Astrocyte of the hippocampus (primary cell): ENCODE measurements around the gene CXXC5.
A peak's percentile ranks its signal among the peaks of the same experiment; 100 is the strongest.

Source experiments
- DNase-seq: peaks from one replicate; pipeline ENCODE4 v3.0.0; 2011; ENCODE audit warnings: low read depth, low spot score

Gene CXXC5

DNA sequence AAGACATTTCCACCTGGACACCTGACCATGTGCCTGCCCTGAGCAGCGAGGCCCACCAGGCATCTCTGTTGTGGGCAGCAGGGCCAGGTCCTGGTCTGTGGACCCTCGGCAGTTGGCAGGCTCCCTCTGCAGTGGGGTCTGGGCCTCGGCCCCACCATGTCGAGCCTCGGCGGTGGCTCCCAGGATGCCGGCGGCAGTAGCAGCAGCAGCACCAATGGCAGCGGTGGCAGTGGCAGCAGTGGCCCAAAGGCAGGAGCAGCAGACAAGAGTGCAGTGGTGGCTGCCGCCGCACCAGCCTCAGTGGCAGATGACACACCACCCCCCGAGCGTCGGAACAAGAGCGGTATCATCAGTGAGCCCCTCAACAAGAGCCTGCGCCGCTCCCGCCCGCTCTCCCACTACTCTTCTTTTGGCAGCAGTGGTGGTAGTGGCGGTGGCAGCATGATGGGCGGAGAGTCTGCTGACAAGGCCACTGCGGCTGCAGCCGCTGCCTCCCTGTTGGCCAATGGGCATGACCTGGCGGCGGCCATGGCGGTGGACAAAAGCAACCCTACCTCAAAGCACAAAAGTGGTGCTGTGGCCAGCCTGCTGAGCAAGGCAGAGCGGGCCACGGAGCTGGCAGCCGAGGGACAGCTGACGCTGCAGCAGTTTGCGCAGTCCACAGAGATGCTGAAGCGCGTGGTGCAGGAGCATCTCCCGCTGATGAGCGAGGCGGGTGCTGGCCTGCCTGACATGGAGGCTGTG lies 32.4 kb downstream of the CXXC5 start:
- DNase-seq: no peak

GRCh38 chr5:139681112-139681458 lies 32.9 kb downstream of the CXXC5 start:
- no peak for DNase-seq

- DNase-seq: no peak
Measured at GRCh38 chr5:139681466-139681865, 33.3 kb downstream of the CXXC5 start.

- no peak for DNase-seq
Measured at GRCh38 chr5:139682016-139682975, 34.1 kb downstream of the CXXC5 start.

DNA sequence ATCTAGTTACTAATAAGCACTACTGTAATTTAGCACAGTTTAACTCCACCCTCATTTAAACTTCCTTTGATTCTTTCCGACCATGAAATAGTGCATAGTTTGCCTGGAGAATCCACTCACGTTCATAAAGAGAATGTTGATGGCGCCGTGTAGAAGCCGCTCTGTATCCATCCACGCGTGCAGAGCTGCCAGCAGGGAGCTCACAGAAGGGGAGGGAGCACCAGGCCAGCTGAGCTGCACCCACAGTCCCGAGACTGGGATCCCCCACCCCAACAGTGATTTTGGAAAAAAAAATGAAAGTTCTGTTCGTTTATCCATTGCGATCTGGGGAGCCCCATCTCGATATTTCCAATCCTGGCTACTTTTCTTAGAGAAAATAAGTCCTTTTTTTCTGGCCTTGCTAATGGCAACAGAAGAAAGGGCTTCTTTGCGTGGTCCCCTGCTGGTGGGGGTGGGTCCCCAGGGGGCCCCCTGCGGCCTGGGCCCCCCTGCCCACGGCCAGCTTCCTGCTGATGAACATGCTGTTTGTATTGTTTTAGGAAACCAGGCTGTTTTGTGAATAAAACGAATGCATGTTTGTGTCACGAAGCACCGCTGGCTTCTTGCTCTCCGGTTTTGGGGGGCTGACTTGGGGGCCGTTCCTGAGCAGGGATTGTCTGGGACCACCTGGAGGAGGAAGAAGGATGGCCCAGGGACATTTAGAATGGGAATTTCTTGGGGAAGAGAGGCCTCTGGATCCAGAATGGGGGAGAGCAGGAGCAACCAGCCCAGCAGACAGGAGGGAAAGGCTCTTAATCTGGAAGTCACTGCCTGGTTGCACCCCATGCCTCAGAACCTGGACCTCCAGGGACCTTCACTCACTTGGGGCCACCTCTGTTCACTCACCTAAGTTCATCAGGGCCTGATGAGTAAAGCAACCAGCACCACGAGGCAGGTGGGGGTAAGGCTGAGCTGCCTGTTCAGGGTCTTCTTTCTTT lies 35.4 kb downstream of the CXXC5 start:
- no peak for DNase-seq

DNA sequence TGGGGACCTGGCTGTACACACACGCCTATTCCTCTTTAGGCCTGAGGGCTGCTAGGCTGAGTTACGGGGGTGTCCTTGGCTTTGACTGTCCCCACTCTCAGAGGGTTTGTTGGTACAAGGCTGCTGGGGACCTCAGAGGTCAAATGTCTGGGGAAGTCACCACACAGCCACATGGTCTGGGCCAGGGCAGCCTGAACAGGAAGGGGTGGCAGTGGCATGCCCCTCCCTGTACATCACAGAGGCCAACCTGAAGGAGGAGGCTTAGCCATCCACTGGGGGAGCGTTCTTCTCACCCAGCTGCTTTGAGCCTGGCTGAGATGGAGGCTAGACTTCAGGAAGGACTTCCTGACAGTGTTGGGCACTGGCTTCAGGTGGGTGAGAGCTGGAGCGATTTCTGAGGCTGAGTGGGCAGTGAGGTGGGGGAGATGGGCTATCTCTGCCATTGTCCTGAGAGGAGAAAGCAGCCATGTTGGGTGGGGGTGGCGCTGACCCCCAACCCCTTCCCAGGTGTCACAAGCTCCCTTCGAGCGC lies 36.3 kb downstream of the CXXC5 start:
- DNase-seq: no peak

DNA sequence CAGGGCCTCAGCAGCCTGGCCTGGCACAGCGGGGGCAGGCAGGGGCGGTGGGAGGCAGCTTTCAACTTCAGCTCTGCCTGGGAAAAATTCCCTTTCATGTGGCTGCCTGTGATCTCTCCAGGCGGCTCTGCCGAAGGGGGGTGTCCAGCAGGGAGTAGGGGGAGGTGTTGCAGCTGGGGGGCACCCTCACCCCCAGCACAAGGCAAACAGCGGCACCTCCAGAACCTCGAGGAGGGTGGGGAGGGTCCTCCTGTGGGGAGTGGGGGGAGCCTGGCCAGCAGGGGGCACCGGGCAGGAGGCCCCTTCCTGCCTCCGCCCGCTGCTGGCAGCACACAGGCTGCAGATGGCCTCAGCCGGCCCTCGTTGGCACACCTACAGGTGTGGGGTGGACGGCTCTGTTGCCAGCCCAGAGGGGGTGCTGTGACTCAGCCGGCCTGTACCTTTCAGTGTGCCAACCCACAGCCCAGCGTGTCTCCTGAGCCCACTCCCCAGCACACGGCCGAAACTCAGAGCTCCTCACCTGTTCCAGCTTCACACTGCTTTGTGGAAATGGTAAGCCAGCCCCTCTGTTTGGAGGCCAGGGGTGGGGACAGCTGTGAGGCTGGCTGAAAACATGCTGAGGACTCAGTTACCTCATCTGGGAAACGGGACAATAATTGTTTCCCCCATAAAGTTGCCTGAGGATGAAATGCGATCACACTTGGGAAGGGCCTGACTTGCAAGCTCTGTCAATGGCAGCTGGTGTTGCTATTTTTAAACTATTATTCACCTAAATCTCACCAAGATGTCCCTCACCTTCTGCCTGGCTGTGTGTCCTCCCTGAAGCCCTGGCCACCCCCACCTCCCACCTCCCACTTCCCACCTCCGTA lies 37.0 kb downstream of the CXXC5 start:
- DNase-seq: peak; percentile 72

- no peak for DNase-seq
Measured at GRCh38 chr5:139685886-139686285, 37.7 kb downstream of the CXXC5 start.

- DNase-seq: no peak
Measured at GRCh38 chr5:139686356-139686705, 38.2 kb downstream of the CXXC5 start.

GRCh38 chr5:139686706-139687441 lies 38.7 kb downstream of the CXXC5 start:
- no peak for DNase-seq

DNA sequence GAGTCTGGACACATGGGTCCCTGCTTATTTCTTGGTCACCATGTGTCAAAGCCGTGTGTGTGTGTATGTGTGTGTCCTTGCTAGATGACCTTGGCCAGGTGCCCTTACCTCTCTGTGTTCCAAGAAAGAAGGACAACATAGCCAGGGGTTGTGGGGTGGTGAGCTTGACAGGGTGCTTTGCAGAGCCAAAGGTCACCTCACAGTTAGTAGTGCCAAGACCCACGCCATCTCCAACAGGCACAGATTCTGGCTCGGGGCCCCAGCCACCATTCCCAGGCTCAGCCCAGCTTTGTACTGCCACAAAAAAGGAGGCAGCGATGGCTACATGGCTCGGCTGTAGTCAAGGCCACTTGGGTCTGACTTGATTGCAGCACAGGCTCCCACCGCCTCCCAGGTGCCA lies 39.5 kb downstream of the CXXC5 start:
- DNase-seq: no peak

- DNase-seq: no peak
Measured at GRCh38 chr5:139688088-139688702, 40.0 kb downstream of the CXXC5 start.

GRCh38 chr5:139688751-139689372 lies 40.7 kb downstream of the CXXC5 start:
- peak; percentile 39 for DNase-seq

GRCh38 chr5:139689631-139690063 lies 41.5 kb downstream of the CXXC5 start:
- DNase-seq: peak; percentile 47

GRCh38 chr5:139690064-139690802 lies 42.1 kb downstream of the CXXC5 start:
- peak; percentile 89 for DNase-seq

DNA sequence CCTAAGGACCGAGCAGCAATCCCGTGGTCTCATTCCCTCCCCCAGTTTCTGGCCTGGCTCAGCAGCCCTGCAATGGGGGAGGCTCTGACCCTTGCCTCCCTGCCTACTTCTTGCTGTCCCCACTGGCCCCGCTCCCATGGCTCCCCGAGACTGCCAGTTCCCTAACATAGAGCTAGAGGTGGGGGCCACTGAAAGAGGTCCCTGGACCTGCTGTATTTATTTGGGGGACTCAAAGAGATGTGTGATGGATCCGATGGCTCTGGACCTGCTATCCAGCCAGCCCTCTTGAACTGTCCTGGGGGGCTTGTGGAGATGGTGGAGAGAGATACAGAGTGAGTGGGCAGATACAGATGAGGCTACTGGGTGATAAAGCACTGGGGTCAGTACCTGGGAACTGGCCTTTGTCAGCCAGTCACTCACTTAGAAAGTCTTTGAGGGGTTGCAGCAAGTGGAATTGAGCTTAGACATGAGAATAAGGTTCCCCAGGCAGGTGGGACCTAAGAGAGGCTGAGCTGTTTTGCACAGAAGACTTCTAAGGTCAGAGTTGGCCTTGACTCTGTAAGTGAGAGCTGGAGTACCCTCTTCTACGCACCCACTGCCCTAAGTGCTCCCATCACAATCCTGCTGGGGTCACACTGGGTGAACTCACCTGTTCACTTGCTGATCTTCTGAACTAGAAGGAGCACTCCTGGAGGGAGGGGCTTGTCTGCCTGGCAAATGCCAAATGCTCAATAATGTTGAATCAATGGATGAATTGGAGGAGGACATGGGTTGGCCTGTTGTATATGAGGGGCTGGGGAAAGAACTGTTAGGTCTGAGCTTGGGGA lies 42.9 kb downstream of the CXXC5 start:
- no peak for DNase-seq

GRCh38 chr5:139692148-139692547 lies 44.0 kb downstream of the CXXC5 start:
- no peak for DNase-seq
